Measurements from ENCODE around the gene PSMB8.
A peak's percentile ranks its signal among the peaks of the same experiment; 100 is the strongest.

- TF ChIP-seq EZH2 (IDR thresholded peaks at IDR 0.05; ENCODE audit: borderline replicate concordance, low read length) (no peak), CTCF (IDR thresholded peaks at IDR 0.05; ENCODE audit: low read length) (peak; percentile 67)
These were observed 41.9 kb upstream of the PSMB8 start for GRCh38 chr6:32885698-32886286.

Measured in OCI-LY1 (cell line).